Psoas muscle (tissue), 8 donors: ENCODE data around the gene ABCC1. TPM values are rescaled to one million over a fixed set of nuclear protein-coding genes. Genes with fewer than 3 reads are reported as not detected.
A peak's percentile ranks its signal among the peaks of the same experiment; 100 is the strongest.

ENCODE experiments used
- ATAC-seq, 4 donors: fragments of 200-7000 bp; cut with Tn5 transposase; one replicate each; pipeline ENCODE4 v1.9.1; 2020; ENCODE audit warnings: moderate library complexity in 3 of 4, mild to moderate bottlenecking in 2 of 4
- DNase-seq, 2 donors: peaks; one replicate each; pipeline ENCODE4 v3.0.0-alpha.2; 2020
- H3K27ac ChIP-seq: fragments of 200-600 bp; one replicate; pipeline ENCODE4 v1.8.0; 2022
- H3K27me3 ChIP-seq, 3 donors: fragments of 200-600 bp in 1 of 3; one replicate each; pipeline versions ENCODE4 v1.6.1 to v1.8.0; 2013 to 2022; ENCODE audit warnings: low read length in 2 of 3, mild to moderate bottlenecking in 2 of 3, moderate library complexity in 1 of 3; ENCODE audit not compliant: insufficient read depth in 3 of 3
- H3K36me3 ChIP-seq, 2 donors: fragments of 200-600 bp in 1 of 2; one replicate each; pipeline versions ENCODE4 v1.6.1 to v1.8.0; 2013 to 2022; ENCODE audit warnings: low read depth in 1 of 2, mild to moderate bottlenecking in 1 of 2, moderate library complexity in 1 of 2; ENCODE audit not compliant: insufficient read depth in 1 of 2
- H3K4me1 ChIP-seq: fragments of 200-600 bp; one replicate; pipeline ENCODE4 v1.8.0; 2022
- H3K4me3 ChIP-seq: fragments of 200-600 bp; one replicate; pipeline ENCODE4 v1.8.0; 2022; ENCODE audit warnings: mild to moderate bottlenecking
- H3K9me3 ChIP-seq: fragments of 200-600 bp; one replicate; pipeline ENCODE4 v1.8.0; 2022
- WGBS, 3 donors: extraction: QIAGEN DNeasy Blood & Tissue Kit; methylation state at CpG; one replicate each; pipeline versions ENCODE4 v1.1.6 to v1.1.7; 2013; 5-methylcytosine and 5-hydroxymethylcytosine counted together
- intact Hi-C, 2 donors: fragments of 100-400 bp; cut with DNase I; formaldehyde crosslinking; loops; one replicate each; pipeline versions ENCODE4 v1.11.0 to v1.14.2; 2022
- polyA plus RNA-seq, 3 donors: library from polyadenylated mRNA; stranded (reverse); fragments of 200-250 nt; gene quantifications; one replicate each; pipeline ENCODE4 v1.2.3, GENCODE V29; 2013
- total RNA-seq, 4 donors: library from RNA; stranded (reverse); fragmentation: NEBNext Ultra II Directional in 2 of 4; extraction: Animal tissue kit (Norgen Biotek cat#: 25700) in 2 of 4; gene quantifications; one replicate each; pipeline versions ENCODE4 v1.2.1 to v1.2.4, GENCODE V29; 2021 to 2023
- TF ChIP-seq, protein P1 (sequence below): fragments of 200-600 bp; IDR thresholded peaks from one replicate; pipeline ENCODE4 v1.8.0; 2022; ENCODE audit warnings: antibody characterized with exemption
- donor health status: healthy with polysubstance abuse.
- donor health status: DM: no; HTN: no; CAD: no; lungs with moderate emphysema.
- donor health status: Bipolar disorder and iron deficiency.
- donor health status: healthy.
- donor health status: DM: yes; HTN: yes; CAD: no.
- donor health status: DM: no; HTN: no; CAD: no.
- donor health status: DM: no; HTN: no; CAD: no.
- donor health status: DM: yes; HTN: yes; CAD: no.

The ABCC1 gene
- total and polyA plus RNA-seq, 7 donors = 7.4 to 36.5 (median 20.5) TPM

DNA sequence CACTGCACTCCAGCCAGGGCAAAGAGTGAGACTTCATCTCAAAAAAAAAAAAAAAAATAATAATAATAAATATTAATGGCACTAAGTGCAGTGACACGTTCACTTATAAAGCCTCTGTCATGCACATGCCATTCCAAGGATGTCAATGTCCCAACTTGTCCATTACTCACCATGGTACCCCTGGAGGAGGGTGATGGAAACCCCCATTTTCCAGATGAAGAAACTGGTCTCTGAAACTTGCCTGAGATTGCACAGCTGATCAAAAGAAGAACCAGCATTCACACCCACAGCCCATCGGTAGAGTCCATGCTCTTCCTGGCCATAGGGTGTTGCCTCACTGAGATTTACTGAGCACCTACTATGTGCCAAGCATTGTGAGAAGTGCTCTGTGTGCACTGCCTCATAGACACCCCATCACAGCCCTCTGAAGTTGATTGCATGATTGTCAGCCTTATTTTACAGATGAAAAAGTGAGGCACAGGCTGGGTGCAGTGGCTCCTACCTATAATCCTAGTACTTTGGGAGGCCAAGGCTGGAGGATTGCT lies 123.7 kb downstream of the ABCC1 start:
- no peaks in the 10 kb centered on the region for H3K27me3 ChIP-seq
- no peak overlapping the region for H3K4me3 ChIP-seq
- DNase-seq (no peak), ATAC-seq (peak in 1 of 4 donors; percentile 26)
- peak overlapping the region; percentile 80 for H3K27ac ChIP-seq
- TF ChIP-seq, protein P1, sequence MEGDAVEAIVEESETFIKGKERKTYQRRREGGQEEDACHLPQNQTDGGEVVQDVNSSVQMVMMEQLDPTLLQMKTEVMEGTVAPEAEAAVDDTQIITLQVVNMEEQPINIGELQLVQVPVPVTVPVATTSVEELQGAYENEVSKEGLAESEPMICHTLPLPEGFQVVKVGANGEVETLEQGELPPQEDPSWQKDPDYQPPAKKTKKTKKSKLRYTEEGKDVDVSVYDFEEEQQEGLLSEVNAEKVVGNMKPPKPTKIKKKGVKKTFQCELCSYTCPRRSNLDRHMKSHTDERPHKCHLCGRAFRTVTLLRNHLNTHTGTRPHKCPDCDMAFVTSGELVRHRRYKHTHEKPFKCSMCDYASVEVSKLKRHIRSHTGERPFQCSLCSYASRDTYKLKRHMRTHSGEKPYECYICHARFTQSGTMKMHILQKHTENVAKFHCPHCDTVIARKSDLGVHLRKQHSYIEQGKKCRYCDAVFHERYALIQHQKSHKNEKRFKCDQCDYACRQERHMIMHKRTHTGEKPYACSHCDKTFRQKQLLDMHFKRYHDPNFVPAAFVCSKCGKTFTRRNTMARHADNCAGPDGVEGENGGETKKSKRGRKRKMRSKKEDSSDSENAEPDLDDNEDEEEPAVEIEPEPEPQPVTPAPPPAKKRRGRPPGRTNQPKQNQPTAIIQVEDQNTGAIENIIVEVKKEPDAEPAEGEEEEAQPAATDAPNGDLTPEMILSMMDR = no peak
- WGBS, 3 donors = 62 to 65% (median 65%) methylated on average over 2 of the region's 2 CpGs
- H3K4me1 ChIP-seq = peaks cover 53% of the 10 kb centered on the region
- H3K9me3 ChIP-seq = no peaks in the 10 kb centered on the region
- peaks cover 0 to 38% of the 10 kb centered on the region in 2 donors for H3K36me3 ChIP-seq
- intact Hi-C loops = no loop called here

DNA sequence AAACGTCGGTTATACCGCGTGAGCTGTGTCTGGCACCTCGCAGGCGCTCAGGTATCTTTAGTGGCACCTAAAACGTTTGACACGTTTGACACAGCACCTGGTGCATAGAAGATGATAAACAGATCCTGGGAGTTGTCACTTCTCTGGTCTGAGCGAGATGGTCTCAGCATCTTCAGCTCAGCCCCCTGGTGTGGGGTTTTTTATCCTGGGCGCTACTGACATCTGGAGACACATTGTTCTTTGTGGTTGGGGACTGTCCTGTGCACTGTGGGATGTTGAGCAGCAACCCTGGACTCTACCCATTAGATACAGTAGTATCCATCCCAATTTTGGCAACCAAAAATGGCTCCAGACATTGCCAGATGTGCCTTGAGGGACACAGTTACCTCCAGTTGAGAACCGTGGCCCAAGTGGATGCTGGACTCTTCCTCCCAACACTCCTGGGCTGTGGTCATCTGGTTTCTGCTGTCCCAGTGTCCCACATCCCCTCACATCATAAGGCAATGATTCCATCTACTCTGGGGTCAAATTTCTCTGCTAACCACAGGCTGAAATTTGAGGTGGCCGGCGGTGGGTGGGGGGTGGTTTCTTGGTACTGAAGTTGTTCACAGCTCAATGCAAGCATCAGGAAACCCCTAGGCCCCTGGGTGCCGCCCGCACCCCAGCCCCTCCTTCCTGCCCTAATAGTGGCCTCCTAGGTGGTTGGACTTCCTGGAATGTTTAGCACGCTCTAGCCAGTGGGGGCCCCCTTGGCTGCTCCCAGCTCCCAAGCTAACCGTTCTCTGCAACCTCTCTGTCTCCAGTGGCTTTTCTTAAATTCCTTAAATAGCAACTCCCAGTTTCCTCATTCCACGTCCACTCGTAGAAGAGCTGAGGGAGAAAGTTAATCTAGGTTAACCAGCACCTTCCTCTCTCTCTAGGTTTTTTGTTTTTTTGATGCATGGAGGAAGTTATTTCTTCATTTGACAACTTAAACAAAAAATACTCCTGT lies 124.8 kb downstream of the ABCC1 start:
- peaks cover 0 to 49% of the 10 kb centered on the region in 2 donors for H3K36me3 ChIP-seq

DNA sequence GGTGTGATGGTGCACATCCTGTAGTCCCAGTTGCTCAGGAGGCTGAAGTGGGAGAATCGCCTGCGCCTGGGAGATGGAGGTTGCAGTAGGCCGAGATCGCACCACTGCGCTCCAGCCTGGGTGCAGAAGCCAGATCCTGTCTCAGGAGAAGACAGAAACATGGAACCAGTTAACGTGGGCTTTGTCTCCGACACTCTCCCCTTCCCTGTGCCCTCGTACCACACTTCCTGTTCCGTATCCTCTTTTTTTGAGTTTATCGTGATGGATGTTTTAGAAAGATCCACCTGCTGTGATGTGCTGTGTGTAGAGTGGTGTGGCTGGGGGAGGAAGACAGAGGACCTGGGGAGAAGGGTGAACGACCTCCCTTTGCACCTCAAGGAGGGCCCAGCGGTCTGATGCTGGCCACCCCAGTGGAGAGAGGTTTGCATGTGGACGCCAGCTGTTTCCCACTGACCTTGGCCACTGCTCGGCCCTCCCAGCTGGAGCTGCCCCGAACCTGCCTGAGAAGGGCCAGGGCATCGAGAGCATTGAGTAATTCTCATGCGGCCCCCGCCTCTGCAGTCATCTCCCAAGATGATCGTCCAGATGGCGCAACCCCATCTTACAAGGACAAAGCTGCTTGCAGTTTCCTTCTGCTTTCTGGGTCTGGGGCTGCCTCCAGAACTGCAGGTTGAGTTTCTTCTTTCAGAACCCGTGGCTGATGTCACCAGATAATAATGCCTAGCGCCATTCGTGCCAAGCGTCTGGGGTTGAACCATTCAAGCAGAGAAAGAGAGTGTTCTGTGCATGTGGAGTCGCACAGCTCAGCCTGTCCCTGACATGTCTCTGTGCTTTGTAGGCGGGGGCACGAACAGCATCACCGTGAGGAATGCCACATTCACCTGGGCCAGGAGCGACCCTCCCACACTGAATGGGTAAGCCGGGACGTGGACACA lies 126.3 kb downstream of the ABCC1 start:
- Histone ChIP-seq H3K4me1 (peaks cover 46% of the 10 kb centered on the region), H3K27ac (peak overlapping the region; percentile 80), H3K4me3 (no peak overlapping the region), H3K36me3 (peaks cover 0 to 57% of the 10 kb centered on the region in 2 donors), H3K9me3 (no peaks in the 10 kb centered on the region), H3K27me3 (no peaks in the 10 kb centered on the region)
- 65 to 76% (median 70%) methylated on average over 30 to 31 of the region's 31 CpGs for WGBS, 3 donors
- DNase-seq = peak; percentile 66 to 84
- ATAC-seq = peak; percentile 74 to 82 (median 74)
- intact Hi-C loops = loop anchor here in 1 of 2 donors (5.0 kb wide), 1 partner anchor 198 kb away; no protein-coding TSS in a partner anchor
- TF ChIP-seq, protein P1 = no peak

More for the DNA sequence above, 124.8 kb downstream of the ABCC1 start:
- Histone ChIP-seq H3K4me1 (peaks cover 51% of the 10 kb centered on the region), H3K9me3 (no peaks in the 10 kb centered on the region), H3K27me3 (no peaks in the 10 kb centered on the region), H3K27ac (peak overlapping the region; percentile 80), H3K4me3 (no peak overlapping the region)
- TF ChIP-seq, protein P1 = no peak
- intact Hi-C loops = no loop called here
- DNase-seq (no peak), ATAC-seq (peak in 3 of 4 donors; percentile 14 to 65 (median 56))
- WGBS, 3 donors = 55 to 63% (median 57%) methylated on average over 19 of the region's 19 CpGs

DNA sequence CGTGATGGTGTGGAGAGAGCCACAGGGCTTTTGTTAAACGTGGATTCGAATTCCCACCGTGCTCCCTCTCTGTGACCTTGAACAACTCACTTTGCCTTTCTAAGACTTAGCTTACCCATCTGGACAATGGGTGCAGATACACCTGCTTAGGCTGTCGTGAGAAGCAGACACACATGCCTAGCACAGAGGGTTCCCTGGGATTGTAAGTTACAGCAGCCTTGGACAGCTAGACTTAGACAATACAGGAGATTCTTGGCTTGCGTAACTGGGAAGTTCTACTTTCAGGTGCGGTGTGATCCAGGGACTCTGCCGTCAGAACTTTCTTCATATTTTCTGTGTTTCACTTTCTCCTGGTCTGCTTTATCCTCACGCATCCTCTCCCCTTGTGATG lies 127.0 kb downstream of the ABCC1 start:
- no peaks in the 10 kb centered on the region for H3K9me3 ChIP-seq
- peaks cover 39% of the 10 kb centered on the region for H3K4me1 ChIP-seq
- no peak overlapping the region for H3K4me3 ChIP-seq
- intact Hi-C loops = loop anchor here in 1 of 2 donors (5.0 kb wide), 1 partner anchor 199 kb away; no protein-coding TSS in a partner anchor
- H3K27me3 ChIP-seq = no peaks in the 10 kb centered on the region
- DNase-seq (no peak), ATAC-seq (peak in 1 of 4 donors; percentile 6)
- peaks cover 0 to 58% of the 10 kb centered on the region in 2 donors for H3K36me3 ChIP-seq
- peak overlapping the region; percentile 80 for H3K27ac ChIP-seq
- TF ChIP-seq, protein P1 = no peak
- 73 to 91% (median 79%) methylated on average over 9 of the region's 9 CpGs for WGBS, 3 donors
